ENCODE measurements around the gene FYN. TPM values are rescaled to one million over a fixed set of nuclear protein-coding genes. Genes with fewer than 3 reads are reported as not detected.

Gene FYN
- total RNA-seq, 1 donor from 2014 or later, result 319 TPM

DNA sequence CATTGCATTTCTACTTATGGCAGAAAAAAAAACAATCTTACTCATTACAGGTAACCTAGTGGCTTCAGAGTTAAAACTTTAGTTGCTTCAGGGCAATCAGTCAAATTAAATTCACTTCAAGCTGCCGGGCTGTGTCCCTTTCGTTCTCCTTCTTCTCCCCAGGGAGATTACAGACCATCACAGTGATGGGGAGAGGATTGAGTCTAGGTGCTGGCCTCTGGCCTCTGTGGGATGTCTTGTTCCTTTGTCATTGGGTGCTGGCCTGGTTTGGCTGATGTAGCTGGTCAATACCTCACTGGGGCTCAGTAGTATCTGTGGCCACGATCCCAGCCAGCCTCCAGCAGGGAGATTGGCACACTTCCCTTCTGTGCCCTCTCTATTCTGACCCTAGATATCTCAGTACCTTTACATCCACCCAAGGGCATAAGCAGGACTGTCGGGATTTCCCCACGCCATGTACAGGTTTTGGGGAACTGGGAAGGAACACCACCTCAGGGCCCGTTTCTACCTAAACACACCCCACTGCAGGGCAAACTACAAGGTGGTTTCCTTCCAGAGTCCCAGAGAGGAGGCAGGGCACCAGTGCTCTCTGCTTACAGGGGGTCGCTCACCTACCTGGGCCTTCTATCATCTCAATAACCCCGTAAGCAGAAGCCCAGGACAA is 15.4 kb downstream of the FYN start:
- FAIRE-seq (no peak), DNase-seq (ENCODE audit: low spot score in 2 of 2) (no peak)

DNA sequence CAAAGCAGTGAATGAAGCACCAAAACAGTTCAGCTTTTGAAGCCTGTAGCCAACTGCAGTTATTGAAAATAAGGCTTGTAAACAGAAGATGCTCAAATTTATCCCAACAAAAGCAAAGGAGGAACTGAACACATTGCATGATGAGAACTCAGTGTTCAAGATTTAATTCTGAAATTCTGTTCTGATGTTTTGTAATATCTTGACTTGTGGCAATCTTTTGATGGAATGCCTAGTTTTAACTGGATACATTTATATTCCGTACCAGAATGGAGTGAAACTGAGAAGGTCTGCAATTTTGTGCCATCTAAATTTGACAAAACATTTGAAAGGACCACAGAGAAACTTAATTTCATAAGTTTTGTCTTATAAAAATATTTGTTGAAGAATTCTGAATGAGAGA is 17.5 kb downstream of the FYN start:
- no peak for FAIRE-seq

DNA sequence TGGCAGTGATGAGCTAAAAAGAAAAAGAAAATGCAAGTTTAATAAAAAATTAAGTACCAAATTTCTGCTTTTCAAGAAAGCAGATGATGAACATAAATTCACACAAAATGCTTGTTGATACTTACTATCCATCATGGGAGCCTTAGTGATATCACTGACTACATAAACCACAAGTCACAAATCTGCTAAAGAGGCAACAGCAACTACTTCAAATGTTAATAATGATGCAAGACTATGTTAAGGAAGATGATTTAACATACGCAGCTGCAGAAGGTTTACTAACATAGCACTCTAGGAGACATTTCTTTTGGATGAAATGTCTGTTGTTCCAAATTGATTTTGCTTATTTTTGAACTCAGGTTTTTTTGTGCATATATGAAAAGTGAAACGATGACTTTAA is 18.6 kb downstream of the FYN start:
- FAIRE-seq, result no peak
- DNase-seq (ENCODE audit: low spot score in 2 of 2), result no peak

More for the DNA sequence above, 17.5 kb downstream of the FYN start:
- DNase-seq (ENCODE audit: low spot score in 2 of 2), result no peak

DNA sequence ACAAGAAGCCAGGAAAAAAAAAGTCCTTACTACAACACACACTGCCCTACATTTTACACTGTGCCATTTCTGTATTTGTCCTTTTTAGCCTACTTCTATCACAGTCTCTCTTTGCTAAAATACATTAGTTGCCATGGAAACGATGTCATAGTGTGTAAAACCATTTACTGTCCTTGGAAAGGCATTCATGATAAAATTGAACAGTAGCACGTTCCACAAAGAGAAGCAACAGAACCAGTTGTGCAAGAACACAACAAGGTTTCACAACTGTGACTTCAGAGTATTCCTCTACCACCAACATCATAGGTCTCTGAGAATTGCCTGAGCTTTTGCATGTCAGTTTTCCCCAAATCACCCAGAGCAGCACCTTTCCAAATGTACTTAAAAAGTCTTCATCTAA is 20.5 kb downstream of the FYN start:
- DNase-seq (ENCODE audit: low spot score in 2 of 2), result no peak
- FAIRE-seq, result no peak

DNA sequence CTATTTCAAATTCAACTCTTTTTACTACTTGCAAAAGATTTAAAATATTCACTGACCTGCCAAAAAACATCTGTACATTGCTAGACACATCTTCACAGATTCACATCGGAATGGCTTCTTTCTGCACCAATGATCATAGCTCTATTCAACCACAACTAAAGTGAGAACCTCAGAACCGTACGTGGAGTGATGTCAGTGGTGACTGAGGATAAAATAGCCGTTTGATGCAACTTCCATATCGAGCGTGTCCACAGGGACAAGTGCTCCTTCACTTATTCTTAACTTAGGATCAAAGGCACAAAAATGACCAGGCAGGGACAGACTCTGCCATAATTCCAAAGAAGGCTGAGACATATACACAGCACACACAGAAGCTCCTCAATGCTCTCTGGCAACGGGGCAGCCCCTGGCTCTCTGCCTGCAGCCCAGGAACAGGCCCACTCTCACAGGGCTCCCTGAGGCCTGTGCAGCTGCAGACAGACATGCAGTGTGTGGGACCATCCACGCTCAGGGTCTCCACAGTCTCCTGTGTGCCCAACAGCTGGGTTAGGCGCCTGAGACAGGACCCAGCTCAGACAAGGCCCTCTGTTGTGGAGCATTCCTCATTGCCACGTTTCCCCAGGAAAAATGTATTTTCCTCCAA is 22.8 kb downstream of the FYN start:
- no peak for FAIRE-seq
- DNase-seq (ENCODE audit: low spot score in 2 of 2), result no peak

DNA sequence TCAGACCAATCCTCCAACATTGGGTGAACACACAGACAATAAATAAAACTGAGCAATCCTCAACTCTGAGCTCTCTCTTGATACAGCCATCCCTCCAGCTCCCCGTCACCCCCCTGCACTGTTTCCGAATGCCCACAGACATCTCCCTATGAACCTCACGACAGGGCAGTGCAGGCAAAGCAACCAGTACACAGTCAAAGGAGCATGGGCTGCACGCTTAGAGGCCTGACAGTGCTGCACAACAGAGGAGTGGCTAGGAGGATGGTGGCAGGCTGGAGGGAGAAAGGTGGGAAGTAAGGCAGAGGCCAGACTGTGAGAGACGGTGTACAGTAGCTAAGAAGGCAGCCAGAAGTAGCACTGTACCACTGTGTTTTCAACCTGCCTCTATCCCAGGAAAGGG is 24.0 kb downstream of the FYN start:
- no peak for FAIRE-seq
- no peak for DNase-seq (ENCODE audit: low spot score in 2 of 2)

DNA sequence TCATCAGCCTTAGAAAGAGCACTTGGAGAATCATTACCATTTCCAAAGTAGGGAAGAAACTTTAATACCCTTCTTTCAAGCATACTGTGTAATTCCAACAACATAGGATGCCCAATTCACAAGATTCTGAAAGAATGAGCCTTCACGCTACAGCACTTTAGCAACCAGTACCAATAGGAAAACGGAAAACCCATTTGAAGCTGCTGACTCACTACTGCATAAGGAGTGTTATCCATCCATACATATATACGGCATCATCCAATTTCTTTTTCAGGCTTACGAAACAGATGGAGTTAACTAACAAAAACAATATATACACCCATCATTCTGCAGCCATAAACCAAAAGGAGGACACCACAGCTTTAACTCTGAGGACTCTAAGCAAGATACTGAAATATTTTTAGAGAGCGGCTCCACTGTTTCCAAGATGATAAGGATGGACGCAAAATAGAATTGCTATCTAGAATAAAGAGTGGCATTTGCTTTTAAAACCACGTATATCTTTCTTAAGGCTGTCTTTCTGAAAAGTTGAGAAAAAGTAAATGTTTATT is 24.9 kb downstream of the FYN start:
- no peak for FAIRE-seq
- DNase-seq (ENCODE audit: low spot score in 2 of 2), result no peak

DNA sequence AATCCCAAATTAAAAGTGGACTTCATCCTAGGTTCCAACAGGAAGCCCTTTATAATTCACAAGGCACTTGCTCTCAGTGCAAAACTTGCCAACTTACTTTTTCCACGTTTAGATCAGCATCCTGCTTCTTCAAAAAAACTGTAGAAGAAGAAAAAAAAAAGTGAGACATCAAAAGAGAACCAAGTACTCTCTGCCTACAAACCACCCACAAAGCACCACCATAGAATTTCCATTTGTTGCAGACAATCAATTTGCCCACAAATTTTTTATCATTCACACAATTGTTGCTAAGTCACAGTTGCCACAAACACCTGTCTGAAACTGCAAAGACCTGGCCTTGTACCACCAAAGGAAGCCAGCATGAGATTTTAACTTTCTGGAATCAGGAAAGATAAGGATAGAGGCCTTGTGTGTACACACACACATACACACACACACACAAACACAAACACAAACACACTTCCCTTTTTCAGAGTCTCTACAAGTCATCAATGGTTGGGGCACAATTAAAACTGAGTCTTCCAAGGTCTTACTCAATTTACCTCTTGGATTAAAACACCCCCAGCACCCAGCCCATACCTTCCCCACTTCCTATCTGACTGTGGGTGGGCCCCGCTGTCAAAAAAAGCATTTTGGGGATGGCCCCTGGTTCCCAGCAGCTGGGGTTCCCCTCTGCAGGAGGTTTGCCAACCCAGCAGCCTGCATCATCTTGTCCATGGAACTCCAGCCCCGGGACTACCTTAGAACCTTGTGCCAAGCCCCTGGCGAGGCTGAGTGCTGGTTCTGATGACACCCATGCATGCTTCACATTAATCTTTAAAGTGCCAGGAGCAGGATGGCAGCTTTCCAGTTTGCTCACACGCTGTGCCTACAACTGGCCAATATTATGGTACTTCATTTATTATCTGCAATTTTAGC is 26.5 kb downstream of the FYN start:
- FAIRE-seq, result no peak
- no peak for DNase-seq (ENCODE audit: low spot score in 2 of 2)

DNA sequence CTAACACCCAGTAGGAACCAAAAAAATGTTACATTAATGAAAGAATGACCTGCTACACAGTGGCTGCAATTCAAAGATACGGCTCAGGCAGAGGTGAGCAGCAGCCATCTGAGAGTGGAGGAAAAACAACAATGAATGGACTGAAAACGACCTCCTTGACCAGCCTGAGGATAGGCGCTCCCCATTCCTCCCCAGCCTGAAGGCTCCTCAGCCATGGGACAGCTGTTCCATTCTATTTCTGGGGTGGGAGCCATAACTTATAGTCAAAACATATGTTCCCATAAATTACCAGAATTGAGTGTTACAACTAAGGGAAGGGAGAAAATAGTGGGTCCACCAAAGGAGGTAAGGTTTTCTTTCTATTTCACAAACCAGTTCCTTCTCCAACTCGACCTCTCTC is 27.2 kb downstream of the FYN start:
- FAIRE-seq (no peak), DNase-seq (ENCODE audit: low spot score in 2 of 2) (no peak)

DNA sequence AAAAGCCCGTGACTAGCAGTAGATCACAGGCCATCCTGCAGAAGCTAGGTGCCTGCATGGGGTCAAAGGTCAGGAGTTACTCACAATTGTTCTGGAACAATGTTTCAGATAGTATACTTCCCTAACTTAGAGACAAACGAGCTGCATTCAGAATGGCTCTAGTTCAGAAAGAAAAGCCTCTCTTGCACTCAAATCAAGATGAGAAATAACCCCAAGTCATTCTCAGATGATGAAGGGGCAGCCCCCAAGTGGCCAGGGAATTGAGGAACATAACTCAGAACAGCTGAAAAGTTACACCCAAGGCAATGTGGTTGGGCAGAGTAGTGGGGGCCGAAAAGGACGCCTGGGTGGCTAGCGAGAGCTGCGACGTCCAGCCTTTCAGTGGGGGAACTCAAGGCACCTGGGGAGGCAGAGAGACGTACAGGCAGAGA is 27.8 kb downstream of the FYN start:
- FAIRE-seq, result no peak
- DNase-seq (ENCODE audit: low spot score in 2 of 2), result no peak

DNA sequence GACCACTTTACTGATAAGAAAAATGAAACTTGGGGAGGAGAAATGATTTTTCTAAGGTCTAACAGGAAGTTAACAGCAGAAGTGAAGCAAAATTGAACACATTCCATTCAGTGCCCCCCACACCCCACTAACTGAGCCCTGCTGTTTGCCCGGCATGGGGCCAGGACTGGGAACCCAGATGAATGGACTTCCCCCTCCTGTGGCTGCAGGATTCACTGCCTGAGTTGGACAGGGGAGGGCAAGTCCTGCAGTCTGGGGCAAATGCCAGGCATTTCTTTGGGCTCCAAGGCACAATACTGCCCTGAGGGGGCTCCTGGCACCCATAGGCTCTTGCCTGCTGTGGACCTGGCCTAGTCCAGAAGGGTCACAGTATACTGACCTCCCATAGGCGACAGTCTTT is 28.3 kb downstream of the FYN start:
- no peak for DNase-seq (ENCODE audit: low spot score in 2 of 2)

DNA sequence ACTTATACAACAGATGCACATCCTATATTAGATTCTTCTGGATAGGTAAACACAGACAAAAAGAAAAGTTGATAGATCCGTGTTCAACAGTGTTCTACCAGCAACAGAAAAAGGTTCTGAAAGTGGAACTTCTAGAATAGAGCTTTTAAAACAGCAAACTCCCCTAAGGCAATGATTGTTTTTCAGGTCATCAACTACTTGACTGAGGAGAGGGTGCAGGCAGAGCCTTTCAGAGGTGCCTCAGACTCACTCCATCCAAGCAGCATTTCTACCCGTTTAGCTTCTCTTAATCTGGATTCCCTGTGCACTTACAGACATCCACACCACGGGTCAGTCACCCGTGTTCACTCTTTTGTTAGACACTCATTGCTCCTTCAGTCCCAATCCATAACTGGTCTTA is 28.9 kb downstream of the FYN start:
- DNase-seq (ENCODE audit: low spot score in 2 of 2), result no peak
- no peak for FAIRE-seq

More for the DNA sequence above, 28.3 kb downstream of the FYN start:
- FAIRE-seq, result no peak

DNA sequence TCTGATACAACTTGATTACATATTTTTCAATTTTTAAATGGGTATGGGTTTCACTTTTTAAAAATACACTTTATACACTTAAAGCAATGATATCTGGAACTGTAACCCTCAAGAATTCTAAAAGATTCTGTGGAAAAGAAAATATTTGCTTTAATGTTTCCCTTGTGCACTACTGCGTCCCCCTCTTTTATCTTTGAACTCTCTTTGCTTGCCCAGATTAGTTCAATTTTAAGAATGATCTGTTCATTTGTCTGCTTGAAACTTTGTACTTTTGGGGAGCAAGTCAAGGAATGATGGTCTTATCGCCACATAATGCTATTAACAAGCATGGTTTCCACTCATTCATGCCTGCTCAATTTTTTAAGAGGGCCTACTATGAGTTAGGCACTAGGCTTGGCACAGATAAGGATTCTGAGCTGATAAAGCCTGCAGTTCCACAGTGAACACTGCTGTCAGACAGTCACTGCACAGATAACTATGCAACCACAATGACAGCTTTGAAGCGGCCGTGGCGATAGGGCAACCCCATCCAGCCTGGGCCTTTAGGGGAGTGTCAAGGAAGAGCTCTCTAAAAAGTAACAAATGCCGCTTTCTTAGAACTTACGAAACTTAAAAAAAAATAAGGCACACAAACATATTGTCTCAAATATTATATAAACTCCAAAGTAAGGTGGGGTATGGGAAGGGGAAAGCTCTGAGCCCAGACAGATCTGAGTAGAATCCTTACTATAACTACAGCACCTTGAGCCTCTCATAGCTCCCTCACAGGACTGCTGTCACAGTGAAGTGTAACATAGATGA is 29.7 kb downstream of the FYN start:
- FAIRE-seq, result no peak
- DNase-seq (ENCODE audit: low spot score in 2 of 2), result no peak

DNA sequence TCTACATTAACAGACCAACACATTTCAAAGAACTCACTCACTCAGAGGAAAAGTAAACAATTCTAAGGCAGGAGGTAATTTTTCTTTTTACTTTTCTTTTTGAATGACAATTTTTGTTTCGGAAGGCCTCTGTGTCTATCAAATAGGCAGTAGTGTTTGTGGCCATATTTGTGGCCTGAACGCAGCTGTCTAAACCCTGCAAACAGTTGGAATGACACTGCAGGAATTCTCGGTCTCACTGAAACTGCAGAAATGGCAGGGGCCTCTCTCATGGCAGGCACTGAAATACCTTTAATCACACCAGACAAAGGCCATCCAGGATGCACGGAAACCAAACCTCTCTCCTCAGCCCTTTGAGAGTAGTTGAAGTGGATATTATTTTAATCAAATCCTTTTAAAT is 30.4 kb downstream of the FYN start:
- no peak for DNase-seq (ENCODE audit: low spot score in 2 of 2)
- no peak for FAIRE-seq

DNA sequence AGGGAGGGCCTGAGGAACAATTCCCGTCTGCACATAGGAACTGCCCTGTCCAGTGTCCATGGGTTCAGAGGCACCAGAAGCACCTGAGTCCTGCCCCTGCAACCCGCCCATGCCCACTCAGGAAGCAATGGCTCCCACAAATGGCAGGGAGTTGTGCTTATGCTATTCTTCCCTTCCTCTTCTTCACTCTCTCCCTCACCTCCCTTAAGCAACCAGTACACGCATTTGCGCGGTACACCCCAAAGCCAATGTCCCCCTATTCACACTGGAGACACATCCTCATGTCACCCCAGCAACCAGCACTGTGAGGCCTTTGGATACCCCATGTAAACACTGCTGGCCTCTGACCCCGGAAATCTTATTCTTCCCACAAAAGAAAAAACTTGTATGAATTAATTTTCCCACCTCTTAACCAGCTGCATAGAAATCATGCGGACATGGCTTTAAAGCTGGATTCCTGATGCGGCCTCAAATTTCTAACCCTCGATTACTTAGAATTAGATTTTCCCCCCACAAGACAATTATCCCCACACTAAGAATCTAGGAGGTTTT is 30.9 kb downstream of the FYN start:
- no peak for DNase-seq (ENCODE audit: low spot score in 2 of 2)
- FAIRE-seq, result no peak

DNA sequence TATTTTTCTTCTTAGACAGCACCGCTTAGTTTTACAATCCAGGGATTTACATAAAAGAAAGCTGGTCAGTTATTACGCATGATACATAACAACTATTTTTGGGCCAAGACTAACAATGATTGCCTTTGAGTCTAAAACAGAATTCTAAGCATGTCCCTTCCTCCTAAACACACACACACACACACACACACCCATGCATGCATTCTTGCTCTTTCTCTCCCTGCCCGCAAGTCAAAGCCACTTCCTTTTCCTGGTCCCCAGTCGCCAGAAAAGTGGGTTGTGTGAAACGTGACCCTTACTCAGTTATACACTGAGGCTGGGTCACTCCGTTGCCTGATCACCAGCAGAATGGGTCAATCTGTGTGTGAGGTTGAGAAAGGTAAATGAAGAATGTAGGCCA is 31.4 kb downstream of the FYN start:
- DNase-seq (ENCODE audit: low spot score in 2 of 2) (no peak), FAIRE-seq (no peak)

DNA sequence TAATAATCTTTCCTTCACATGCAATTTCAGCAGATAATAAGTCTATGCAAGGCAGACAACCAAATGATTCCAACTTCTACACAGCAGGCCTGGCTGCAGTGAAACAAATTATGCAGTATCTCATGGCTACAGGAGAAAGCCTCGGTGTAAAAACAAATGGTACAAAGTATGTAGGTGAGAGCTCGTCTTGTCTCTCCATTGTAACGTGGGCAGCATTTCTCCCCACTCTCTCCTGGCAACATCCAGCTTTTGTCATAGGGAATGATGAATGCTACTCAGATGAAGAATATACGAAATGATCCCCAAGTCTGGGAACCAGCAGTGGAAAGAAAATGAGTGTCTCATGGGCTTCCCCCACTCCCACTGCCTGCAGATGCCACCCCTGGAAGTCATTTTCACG is 32.4 kb downstream of the FYN start:
- no peak for FAIRE-seq
- DNase-seq (ENCODE audit: low spot score in 2 of 2), result no peak

DNA sequence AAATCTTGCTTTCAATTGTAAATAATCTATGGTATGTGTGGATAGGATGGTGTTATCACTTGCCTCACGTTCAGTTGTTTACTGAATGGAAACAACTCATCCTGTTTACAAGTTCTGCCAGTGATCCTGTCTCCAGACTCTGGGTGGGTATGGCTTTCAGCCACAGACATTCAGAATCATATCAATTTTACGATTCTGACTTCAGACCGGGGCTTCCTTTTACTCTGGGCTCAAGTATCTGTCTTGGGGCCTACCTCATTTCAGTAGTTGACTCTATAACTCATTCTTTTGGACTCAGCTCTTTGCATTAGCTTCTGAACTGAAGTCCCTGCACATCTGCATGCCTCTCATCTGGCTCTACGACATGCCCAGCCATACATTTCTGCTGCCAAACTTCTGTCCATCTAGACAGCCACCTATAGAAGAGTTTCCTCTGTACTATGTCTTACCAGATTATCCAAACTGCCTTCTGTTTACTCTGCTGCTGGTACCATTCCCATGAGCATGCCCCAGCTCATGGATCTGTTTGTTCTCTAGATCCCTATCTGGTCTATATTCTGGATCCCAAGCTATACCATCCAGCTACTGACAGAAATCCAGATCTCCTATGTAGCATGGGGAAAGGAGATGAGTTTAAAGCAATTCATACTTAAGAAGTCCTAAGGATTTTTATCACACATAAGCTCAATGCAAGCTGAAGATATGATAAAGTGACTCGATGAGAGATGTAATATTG is 34.3 kb downstream of the FYN start:
- DNase-seq (ENCODE audit: low spot score in 2 of 2) (no peak), FAIRE-seq (no peak)
